Mucosa of stomach (tissue), 1 donor: Measurements from ENCODE around the gene NELFB.
"Not testable (repeated sequence)": the region's sequence is repeated elsewhere in the genome, so short reads cannot be mapped to it uniquely, and the experiment has no call there.

Source experiments
- H3K27me3 ChIP-seq: one replicate; pipeline ENCODE4 v1.7.0; 2013; ENCODE audit warnings: mild to moderate bottlenecking, low read length; ENCODE audit not compliant: control insufficient read depth, insufficient read depth
- H3K36me3 ChIP-seq: one replicate; pipeline ENCODE4 v1.7.0; 2013; ENCODE audit warnings: low read length; ENCODE audit not compliant: control insufficient read depth, insufficient read depth
- H3K4me1 ChIP-seq: one replicate; pipeline ENCODE4 v1.7.0; 2013; ENCODE audit warnings: mild to moderate bottlenecking, low read length; ENCODE audit not compliant: control insufficient read depth, insufficient read depth
- H3K4me3 ChIP-seq: one replicate; pipeline ENCODE4 v1.7.0; 2013; ENCODE audit warnings: low read length
- H3K9ac ChIP-seq: one replicate; pipeline ENCODE4 v1.7.0; 2013; ENCODE audit warnings: mild to moderate bottlenecking, low read length, moderate library complexity
- H3K9me3 ChIP-seq: one replicate; pipeline ENCODE4 v1.7.0; 2013; ENCODE audit warnings: mild to moderate bottlenecking, low read length, moderate library complexity; ENCODE audit not compliant: control insufficient read depth
- donor health status: Pancreatic carcinoma.

Gene NELFB

GRCh38 chr9:137233143-137233980 lies 21.8 kb upstream of the NELFB start:
- H3K9ac ChIP-seq = no peak overlapping the region
- H3K4me1 ChIP-seq = peaks cover 37% of the 10 kb centered on the region
- no peaks in the 10 kb centered on the region for H3K9me3 ChIP-seq

GRCh38 chr9:137234055-137234697 lies 21.0 kb upstream of the NELFB start:
- Histone ChIP-seq H3K36me3 (no peaks in the 10 kb centered on the region), H3K9me3 (no peaks in the 10 kb centered on the region), H3K9ac (no peak overlapping the region), H3K4me3 (no peak overlapping the region), H3K4me1 (peaks cover 36% of the 10 kb centered on the region), H3K27me3 (peaks cover 53% of the 10 kb centered on the region)

More at GRCh38 chr9:137233143-137233980, 21.8 kb upstream of the NELFB start:
- no peaks in the 10 kb centered on the region for H3K36me3 ChIP-seq
- H3K27me3 ChIP-seq = peaks cover 59% of the 10 kb centered on the region
- no peak overlapping the region for H3K4me3 ChIP-seq

- no peaks in the 10 kb centered on the region for H3K36me3 ChIP-seq
- peaks cover 36% of the 10 kb centered on the region for H3K4me1 ChIP-seq
- H3K27me3 ChIP-seq = peaks cover 49% of the 10 kb centered on the region
- no peak overlapping the region for H3K9ac ChIP-seq
- no peak overlapping the region for H3K4me3 ChIP-seq
- H3K9me3 ChIP-seq = no peaks in the 10 kb centered on the region
Observed at GRCh38 chr9:137234758-137235423, 20.2 kb upstream of the NELFB start.

DNA sequence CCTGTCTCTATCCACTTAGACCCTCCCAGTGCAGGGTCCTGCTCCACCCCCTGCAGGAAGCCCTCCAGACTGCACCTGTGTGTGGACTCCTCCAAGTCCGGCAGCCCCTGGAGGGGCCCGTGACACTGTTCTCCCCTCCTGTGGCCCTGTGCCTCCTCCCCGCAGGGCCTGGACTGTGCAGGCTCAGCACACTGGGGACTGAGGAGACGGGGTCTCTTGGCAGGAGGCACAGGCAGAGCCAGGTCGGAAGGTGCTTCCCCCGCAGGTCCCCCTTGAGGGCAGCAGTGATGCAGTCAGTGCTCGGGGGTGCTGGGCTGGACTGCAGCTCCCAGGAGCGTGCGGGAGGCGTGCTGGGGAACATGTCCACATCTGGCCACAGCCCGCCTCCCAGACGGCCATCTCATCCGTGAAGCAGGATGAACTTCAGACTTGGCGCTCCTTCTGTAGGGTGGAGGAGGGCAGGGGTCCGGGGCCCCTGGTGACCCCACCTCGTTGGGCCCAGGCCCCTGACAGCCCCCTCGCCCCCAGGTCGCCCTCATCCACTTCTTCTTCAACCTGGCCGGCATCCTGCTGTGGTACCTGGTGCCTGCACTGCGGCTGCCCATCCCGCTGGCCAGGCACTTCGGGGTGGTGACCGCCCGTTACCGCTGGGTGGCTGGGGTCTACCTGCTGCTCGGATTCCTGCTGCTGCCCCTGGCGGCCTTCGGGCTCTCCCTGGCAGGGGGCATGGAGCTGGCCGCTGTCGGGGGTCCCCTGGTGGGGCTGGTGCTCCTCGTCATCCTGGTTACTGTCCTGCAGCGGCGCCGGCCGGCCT lies 19.5 kb upstream of the NELFB start:
- no peaks in the 10 kb centered on the region for H3K9me3 ChIP-seq
- H3K27me3 ChIP-seq = peaks cover 46% of the 10 kb centered on the region
- no peaks in the 10 kb centered on the region for H3K36me3 ChIP-seq
- H3K9ac ChIP-seq = no peak overlapping the region
- H3K4me3 ChIP-seq = no peak overlapping the region
- peaks cover 36% of the 10 kb centered on the region for H3K4me1 ChIP-seq

GRCh38 chr9:137236238-137236935 lies 18.7 kb upstream of the NELFB start:
- no peak overlapping the region for H3K4me3 ChIP-seq
- H3K9ac ChIP-seq = peak overlapping the region; percentile 48
- peaks cover 36% of the 10 kb centered on the region for H3K4me1 ChIP-seq
- no peaks in the 10 kb centered on the region for H3K9me3 ChIP-seq
- no peaks in the 10 kb centered on the region for H3K36me3 ChIP-seq
- peaks cover 43% of the 10 kb centered on the region for H3K27me3 ChIP-seq

- H3K9ac ChIP-seq = peak overlapping the region; percentile 48
- peaks cover under 1% of the 10 kb centered on the region for H3K36me3 ChIP-seq
Observed at GRCh38 chr9:137236936-137237421, 18.1 kb upstream of the NELFB start.

DNA sequence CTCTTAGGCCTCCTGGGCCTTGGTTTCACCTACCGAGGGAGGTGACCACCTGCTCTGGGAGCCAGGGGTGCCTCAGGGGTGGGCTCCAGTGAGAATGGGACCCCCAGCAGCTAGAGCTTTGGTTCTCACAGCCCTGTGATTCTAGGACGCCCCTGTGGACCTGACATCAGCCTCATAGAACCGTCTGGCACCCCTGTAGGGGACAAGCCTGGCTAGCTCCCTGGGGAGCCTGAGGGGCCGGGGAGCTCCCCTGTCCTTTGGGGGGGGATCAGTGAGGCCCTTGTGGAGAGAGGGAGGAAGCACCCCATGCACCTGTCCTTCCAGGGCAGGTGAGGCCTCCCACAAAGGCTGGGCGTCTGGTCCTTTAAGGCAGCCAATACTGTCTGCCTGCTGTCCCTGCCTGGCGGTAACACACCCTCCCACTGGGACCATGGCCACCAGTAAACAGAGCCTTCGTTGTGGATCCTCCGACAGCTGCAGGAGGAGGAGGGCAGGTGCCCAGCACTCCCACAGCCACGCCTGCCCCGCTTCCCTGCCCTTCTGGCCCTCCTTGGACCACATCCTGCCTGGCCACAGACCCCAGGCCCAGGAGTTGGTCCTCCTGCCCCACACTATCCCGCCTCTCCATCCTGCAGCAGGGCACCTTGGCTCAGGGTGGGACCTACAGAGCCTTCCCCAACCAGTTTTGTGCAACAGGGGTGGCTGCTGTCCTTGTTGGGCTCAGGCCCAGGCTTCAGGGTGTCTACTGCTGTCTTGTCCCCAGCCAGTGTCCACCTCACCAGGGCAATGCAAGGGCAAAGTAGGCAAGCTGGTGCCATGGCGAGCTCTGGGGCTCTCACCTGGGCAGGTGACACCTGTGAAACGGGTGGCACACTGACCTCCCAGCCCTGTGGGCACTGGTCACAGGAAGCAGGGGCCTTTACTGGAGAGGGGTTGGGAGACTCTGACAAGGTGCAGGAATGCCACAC lies 17.1 kb upstream of the NELFB start:
- H3K4me1 ChIP-seq = peaks cover 46% of the 10 kb centered on the region
- peaks cover 9% of the 10 kb centered on the region for H3K36me3 ChIP-seq
- H3K9me3 ChIP-seq = no peaks in the 10 kb centered on the region
- H3K27me3 ChIP-seq = peaks cover 27% of the 10 kb centered on the region
- peak overlapping the region; percentile 48 for H3K9ac ChIP-seq
- no peak overlapping the region for H3K4me3 ChIP-seq

More at GRCh38 chr9:137236936-137237421, 18.1 kb upstream of the NELFB start:
- Histone ChIP-seq H3K9me3 (no peaks in the 10 kb centered on the region), H3K27me3 (peaks cover 37% of the 10 kb centered on the region), H3K4me3 (no peak overlapping the region), H3K4me1 (peaks cover 40% of the 10 kb centered on the region)

DNA sequence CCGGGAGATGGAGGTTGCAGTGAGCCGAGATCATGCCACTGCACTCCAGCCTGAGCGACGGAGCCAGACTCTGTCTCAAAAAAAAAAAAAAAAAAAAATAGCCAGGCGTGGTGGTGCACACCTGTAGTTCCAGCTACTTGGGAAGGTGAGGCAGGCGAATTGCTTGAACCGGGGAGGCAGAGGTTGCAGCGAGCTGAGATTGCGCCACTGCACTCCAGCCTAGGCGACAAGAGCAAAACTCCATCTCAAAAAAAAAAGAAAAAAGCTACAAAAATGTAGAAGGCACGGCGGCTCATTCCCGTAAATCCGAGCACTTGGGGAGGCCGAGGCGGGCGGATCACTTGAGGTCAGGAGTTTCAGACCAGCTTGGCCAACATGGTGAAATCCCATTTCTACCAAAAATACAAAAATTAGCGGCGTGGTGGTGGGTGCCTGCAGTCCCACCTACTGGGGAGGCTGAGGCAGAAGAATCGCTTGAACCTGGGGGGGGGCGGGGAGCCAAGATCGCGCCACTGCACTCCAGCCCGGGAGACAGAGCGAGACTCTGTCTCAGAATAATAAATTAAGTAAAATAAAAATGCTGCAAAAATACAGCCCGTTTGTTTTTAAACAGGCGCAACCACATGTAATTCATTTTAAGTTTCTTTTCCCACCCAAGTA lies 15.5 kb upstream of the NELFB start:
- not testable (repeated sequence) for H3K9me3 ChIP-seq, H3K9ac ChIP-seq
- H3K27me3 ChIP-seq = peaks cover 16% of the 10 kb centered on the region
- peaks cover 62% of the 10 kb centered on the region for H3K4me1 ChIP-seq
- peak overlapping the region; percentile 41 for H3K4me3 ChIP-seq
- H3K36me3 ChIP-seq = peaks cover 18% of the 10 kb centered on the region

DNA sequence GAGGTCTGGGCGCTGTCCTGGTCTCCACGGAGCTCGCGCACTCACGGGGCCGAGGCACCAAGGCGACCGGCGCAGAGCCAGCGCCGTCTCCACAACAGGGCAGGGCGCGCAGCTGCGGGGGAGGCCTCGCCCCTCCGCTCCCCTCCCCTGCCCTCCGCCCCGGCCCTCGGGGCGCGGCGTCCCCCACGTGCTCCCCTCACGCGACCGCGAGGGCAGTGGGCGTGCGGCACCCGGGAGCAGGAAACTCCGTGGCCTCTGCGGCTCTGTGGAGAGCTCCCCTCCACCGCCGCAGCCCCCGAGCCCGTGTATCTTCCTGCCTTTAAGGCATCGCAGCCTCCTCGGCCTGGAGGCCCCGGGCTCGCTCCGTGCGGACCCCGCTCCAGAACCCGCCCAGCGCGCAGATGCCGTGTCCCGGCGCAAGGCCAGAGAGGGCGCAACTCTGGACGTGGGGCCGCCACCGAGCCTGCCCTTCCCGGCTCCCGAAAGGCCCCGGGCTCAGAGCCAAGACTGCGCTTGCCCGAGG lies 14.7 kb upstream of the NELFB start:
- H3K4me3 ChIP-seq = peak overlapping the region; percentile 41
- H3K4me1 ChIP-seq = peaks cover 64% of the 10 kb centered on the region
- H3K27me3 ChIP-seq = peaks cover 11% of the 10 kb centered on the region
- H3K36me3 ChIP-seq = peaks cover 18% of the 10 kb centered on the region
- no peaks in the 10 kb centered on the region for H3K9me3 ChIP-seq
- H3K9ac ChIP-seq = peak overlapping the region; percentile 69
